ENCODE results near the gene PAK1.

PAK1 gene

DNA sequence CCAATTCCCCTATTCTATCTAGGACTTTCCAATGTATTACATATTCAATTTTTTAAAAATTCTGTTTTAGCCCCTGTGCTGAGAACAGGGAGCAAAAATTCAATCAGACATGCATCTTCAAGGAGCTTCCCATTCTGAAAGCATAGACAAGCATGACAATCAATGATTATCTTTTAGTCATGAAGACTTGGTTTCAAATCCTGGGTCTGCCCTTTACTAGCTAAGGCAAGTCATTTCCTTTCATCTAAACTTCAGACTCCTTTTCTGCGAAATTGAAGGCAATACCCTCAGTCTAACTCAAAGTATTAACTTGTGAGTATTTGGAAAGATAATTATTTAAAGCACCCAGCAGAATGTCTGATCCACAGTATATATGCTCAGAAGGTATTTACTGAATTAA, 24.1 kb downstream of the PAK1 start:
- no peaks in the 10 kb centered on the region for H3K36me3 ChIP-seq (ENCODE audit: insufficient read depth, low read length)
- no peaks in the 10 kb centered on the region for H4K20me1 ChIP-seq (ENCODE audit: insufficient read depth, low read length)

GRCh38 chr11:77449060-77449521, 24.8 kb downstream of the PAK1 start:
- no peak overlapping the region for H3K4me3 ChIP-seq (ENCODE audit: low read depth, low read length, poor library complexity, severe bottlenecking)

More for the DNA sequence above, 24.1 kb downstream of the PAK1 start:
- Histone ChIP-seq H3K4me2 (ENCODE audit: low read length) (no peak overlapping the region), H3K9me2 (ENCODE audit: low read depth, low read length) (no peaks in the 10 kb centered on the region), H3K4me3 (ENCODE audit: low read depth, low read length, poor library complexity, severe bottlenecking) (no peak overlapping the region), H3K4me1 (ENCODE audit: insufficient read depth, low read length, severe bottlenecking) (no peaks in the 10 kb centered on the region), H3K9me3 (ENCODE audit: low read length) (no peaks in the 10 kb centered on the region), H3K79me2 (ENCODE audit: insufficient read depth, low read length) (no peaks in the 10 kb centered on the region), H3F3A (ENCODE audit: insufficient read depth, low read length) (no peaks in the 10 kb centered on the region), H3K27ac (ENCODE audit: low read depth, low read length, poor library complexity, severe bottlenecking) (no peak overlapping the region), H2AFZ (ENCODE audit: low read length) (no peak overlapping the region), H3K9ac (ENCODE audit: low read length) (no peak overlapping the region), H3K27me3 (ENCODE audit: insufficient read depth, low read length) (no peaks in the 10 kb centered on the region)
- TF ChIP-seq, protein P1, sequence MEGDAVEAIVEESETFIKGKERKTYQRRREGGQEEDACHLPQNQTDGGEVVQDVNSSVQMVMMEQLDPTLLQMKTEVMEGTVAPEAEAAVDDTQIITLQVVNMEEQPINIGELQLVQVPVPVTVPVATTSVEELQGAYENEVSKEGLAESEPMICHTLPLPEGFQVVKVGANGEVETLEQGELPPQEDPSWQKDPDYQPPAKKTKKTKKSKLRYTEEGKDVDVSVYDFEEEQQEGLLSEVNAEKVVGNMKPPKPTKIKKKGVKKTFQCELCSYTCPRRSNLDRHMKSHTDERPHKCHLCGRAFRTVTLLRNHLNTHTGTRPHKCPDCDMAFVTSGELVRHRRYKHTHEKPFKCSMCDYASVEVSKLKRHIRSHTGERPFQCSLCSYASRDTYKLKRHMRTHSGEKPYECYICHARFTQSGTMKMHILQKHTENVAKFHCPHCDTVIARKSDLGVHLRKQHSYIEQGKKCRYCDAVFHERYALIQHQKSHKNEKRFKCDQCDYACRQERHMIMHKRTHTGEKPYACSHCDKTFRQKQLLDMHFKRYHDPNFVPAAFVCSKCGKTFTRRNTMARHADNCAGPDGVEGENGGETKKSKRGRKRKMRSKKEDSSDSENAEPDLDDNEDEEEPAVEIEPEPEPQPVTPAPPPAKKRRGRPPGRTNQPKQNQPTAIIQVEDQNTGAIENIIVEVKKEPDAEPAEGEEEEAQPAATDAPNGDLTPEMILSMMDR (IDR thresholded peaks at IDR 0.05; ENCODE audit: low read length): no peak
- TF ChIP-seq EZH2 (IDR thresholded peaks at IDR 0.05; ENCODE audit: borderline replicate concordance, low read length): no peak

GRCh38 chr11:77448269-77448668, 25.6 kb downstream of the PAK1 start:
- H3K4me2 ChIP-seq (ENCODE audit: low read length): no peak overlapping the region
- H3K4me3 ChIP-seq (ENCODE audit: low read depth, low read length, poor library complexity, severe bottlenecking): no peak overlapping the region
- no peaks in the 10 kb centered on the region for H3K9me2 ChIP-seq (ENCODE audit: low read depth, low read length)
- H3F3A ChIP-seq (ENCODE audit: insufficient read depth, low read length): no peaks in the 10 kb centered on the region
- no peak for TF ChIP-seq EZH2 (IDR thresholded peaks at IDR 0.05; ENCODE audit: borderline replicate concordance, low read length)
- TF ChIP-seq, protein P1 (IDR thresholded peaks at IDR 0.05; ENCODE audit: low read length): no peak
- H2AFZ ChIP-seq (ENCODE audit: low read length): no peak overlapping the region
- H3K27me3 ChIP-seq (ENCODE audit: insufficient read depth, low read length): no peaks in the 10 kb centered on the region
- no peak overlapping the region for H3K9ac ChIP-seq (ENCODE audit: low read length)
- H4K20me1 ChIP-seq (ENCODE audit: insufficient read depth, low read length): no peaks in the 10 kb centered on the region
- H3K79me2 ChIP-seq (ENCODE audit: insufficient read depth, low read length): no peaks in the 10 kb centered on the region
- H3K27ac ChIP-seq (ENCODE audit: low read depth, low read length, poor library complexity, severe bottlenecking): no peak overlapping the region
- H3K36me3 ChIP-seq (ENCODE audit: insufficient read depth, low read length): no peaks in the 10 kb centered on the region
- H3K4me1 ChIP-seq (ENCODE audit: insufficient read depth, low read length, severe bottlenecking): no peaks in the 10 kb centered on the region
- H3K9me3 ChIP-seq (ENCODE audit: low read length): no peaks in the 10 kb centered on the region

More at GRCh38 chr11:77449060-77449521, 24.8 kb downstream of the PAK1 start:
- no peaks in the 10 kb centered on the region for H3K9me2 ChIP-seq (ENCODE audit: low read depth, low read length)
- H3K27me3 ChIP-seq (ENCODE audit: insufficient read depth, low read length): no peaks in the 10 kb centered on the region
- H3K36me3 ChIP-seq (ENCODE audit: insufficient read depth, low read length): no peaks in the 10 kb centered on the region
- TF ChIP-seq, protein P1 (IDR thresholded peaks at IDR 0.05; ENCODE audit: low read length): no peak
- no peak for TF ChIP-seq EZH2 (IDR thresholded peaks at IDR 0.05; ENCODE audit: borderline replicate concordance, low read length)
- no peak overlapping the region for H3K27ac ChIP-seq (ENCODE audit: low read depth, low read length, poor library complexity, severe bottlenecking)
- no peak overlapping the region for H2AFZ ChIP-seq (ENCODE audit: low read length)
- H3F3A ChIP-seq (ENCODE audit: insufficient read depth, low read length): no peaks in the 10 kb centered on the region
- no peaks in the 10 kb centered on the region for H3K79me2 ChIP-seq (ENCODE audit: insufficient read depth, low read length)
- H3K4me2 ChIP-seq (ENCODE audit: low read length): no peak overlapping the region
- H3K9me3 ChIP-seq (ENCODE audit: low read length): no peaks in the 10 kb centered on the region
- no peaks in the 10 kb centered on the region for H4K20me1 ChIP-seq (ENCODE audit: insufficient read depth, low read length)
- H3K4me1 ChIP-seq (ENCODE audit: insufficient read depth, low read length, severe bottlenecking): no peaks in the 10 kb centered on the region
- no peak overlapping the region for H3K9ac ChIP-seq (ENCODE audit: low read length)
